GM12801 (cell line): Measurements from ENCODE around the gene NMNAT2.

Source experiments
- TF ChIP-seq, protein P1 (sequence below): IDR thresholded peaks from one replicate; pipeline ENCODE4 v1.5.1; 2011; ENCODE audit warnings: control low read depth; ENCODE audit not compliant: insufficient read length; ENCODE audit errors: extremely low read depth

The NMNAT2 gene

DNA sequence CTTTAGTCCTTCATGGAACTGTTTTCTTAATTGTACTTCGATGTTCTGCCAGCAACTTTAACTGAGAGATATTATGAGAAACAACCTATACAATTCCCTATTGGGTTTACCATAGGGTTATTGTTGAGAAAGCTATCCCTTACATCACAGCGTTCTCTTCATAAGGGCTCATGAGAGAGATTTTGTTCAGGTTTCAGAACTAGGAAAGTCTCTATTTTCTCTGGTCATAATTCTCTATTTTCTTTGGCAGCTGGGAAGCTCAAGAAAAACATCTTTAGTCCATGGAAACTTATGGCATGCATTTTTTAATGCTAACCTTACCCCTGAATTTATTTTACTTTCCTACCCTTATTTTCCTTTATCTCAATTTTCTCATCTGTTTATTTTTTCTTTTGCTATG lies 38.2 kb downstream of the NMNAT2 start:
- TF ChIP-seq, protein P1, sequence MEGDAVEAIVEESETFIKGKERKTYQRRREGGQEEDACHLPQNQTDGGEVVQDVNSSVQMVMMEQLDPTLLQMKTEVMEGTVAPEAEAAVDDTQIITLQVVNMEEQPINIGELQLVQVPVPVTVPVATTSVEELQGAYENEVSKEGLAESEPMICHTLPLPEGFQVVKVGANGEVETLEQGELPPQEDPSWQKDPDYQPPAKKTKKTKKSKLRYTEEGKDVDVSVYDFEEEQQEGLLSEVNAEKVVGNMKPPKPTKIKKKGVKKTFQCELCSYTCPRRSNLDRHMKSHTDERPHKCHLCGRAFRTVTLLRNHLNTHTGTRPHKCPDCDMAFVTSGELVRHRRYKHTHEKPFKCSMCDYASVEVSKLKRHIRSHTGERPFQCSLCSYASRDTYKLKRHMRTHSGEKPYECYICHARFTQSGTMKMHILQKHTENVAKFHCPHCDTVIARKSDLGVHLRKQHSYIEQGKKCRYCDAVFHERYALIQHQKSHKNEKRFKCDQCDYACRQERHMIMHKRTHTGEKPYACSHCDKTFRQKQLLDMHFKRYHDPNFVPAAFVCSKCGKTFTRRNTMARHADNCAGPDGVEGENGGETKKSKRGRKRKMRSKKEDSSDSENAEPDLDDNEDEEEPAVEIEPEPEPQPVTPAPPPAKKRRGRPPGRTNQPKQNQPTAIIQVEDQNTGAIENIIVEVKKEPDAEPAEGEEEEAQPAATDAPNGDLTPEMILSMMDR: no peak

DNA sequence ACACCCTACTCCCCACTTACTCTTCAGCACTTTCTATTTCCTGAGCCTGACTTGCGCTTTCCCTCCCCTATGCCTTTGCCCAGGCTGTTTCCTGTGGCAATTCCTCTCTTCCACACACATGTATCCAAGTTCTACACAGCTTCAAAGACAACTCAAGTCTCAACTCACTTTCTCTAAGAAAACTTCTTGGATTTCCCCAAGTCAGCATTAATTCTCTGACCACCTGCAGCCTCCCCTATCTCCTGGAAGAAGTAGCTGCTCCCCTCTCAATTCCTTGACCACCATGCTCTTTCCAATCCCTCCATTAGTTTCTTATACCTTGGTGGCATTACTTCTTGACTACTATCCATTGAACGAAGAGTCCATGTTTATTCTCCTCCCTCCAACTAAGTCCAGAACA lies 42.8 kb downstream of the NMNAT2 start:
- TF ChIP-seq, protein P1: no peak

DNA sequence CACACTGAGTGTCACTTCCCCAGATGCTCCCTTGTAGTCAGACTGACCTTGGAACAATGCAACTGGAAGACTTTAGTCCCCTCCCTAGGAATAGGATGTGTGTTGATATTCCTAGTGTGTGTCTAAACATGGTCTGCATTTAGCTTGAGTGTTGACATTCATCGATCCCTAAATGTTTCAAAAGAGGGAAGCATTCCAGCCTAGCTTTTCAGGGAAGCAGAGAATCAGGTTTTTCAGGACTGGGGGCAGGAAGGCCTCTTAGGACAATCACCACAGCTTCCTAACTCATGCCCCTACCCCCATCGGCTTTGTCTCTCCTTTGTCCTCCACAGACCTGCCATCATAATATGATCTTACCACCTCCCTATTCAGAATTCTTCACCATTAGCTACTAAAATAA lies 43.4 kb downstream of the NMNAT2 start:
- TF ChIP-seq, protein P1: no peak

DNA sequence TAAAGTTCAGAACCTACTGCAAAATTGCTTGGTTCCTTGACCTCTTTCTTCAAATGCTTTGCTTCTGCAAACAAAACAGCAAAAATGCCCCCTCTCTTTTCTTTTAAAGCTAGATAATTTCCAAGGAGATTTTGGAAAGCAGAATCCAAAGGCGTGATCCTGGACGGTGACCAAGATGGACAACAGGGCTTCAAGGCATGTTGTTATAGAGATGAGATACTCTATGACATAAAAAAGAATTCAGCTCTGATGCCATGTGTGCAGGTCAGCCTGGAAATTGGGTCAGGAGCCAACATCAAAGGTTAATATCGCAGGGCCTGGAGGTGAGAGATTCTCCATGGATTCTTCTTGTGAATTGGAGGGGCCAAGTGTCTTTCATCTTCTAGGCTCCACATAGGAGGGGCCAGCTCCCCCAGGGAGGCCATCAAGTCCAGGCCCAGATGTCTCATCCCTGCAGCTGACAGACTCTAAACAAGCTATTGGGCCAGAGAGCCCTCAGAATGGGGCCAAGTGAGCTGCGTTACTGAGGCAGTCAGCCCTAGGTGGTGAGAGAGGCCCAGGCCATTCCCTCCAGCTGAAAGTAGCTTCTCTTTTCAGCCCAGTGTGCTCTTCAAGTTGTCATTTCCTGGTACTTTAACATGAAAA lies 45.5 kb downstream of the NMNAT2 start:
- TF ChIP-seq, protein P1: no peak

DNA sequence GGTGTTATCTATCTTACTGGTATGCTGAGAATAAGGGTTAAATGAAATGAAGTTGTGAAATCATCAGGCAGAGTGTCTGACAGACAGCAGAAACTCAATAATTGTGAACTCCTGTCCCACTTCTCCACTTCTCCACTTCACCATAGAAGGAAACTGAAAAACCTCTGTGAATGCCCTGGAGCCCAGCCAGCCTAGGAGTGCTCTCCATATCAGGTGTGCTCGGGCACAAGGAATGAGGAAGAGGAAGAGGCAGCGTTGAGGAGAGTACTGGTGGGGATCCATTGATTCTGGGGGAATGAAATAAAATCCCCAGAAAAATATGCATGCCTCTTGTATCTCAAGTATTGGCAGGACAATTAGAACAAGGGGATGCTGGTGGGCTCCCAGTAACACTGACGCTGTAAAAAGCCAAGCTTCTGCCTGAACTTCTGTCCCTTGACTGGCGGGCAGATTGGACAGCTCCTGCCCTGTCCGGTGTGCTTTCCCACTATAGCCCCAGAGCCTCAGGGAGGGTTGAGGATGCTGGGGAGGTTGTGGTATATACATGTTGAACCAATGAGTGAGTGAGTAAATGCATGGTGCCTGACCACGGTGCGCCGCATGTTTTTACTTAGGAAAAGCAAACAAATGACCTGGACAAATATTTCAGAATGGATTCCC lies 47.7 kb downstream of the NMNAT2 start:
- TF ChIP-seq, protein P1: no peak

DNA sequence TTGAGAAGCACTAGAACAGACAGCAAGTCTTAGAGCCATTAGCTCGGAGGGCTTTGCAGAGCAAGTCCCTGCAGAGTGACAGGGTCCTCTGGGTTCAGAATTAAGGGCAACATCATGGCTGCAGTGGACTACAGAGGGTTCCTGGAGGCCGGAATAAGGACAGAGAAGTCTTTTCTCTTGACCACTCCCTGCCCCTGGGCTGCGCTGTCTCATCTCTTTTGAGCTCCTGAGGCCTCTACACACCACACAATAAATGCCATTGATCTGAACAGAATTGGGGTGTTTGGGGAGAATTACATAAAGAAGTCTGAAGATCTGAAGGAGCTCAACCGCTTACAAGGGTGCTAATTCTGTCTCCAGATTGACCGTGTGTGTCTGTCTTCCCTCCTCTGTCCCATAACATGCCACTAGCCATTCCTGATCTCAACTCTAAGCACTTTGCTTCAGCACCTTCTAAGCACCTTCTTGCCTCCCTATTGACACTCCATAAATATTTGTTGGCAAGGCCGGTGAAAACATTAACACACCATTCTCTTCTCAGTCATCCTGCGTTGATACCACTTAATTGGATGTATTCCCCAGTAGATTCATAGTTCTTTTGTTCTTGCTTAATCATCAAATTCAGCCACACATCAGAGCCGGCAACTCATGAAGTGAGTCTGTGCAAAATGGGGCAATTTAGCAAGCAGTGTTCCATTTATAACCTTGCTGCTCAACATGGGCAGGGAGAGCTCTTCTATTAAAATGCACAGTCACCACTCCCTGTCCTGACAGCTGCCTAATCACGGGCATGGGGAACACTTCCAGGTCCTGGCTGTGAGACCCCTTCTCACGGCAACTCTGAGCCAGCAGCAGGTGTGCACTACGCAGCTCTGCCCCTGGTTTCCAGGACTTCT lies 49.7 kb downstream of the NMNAT2 start:
- TF ChIP-seq, protein P1: no peak

DNA sequence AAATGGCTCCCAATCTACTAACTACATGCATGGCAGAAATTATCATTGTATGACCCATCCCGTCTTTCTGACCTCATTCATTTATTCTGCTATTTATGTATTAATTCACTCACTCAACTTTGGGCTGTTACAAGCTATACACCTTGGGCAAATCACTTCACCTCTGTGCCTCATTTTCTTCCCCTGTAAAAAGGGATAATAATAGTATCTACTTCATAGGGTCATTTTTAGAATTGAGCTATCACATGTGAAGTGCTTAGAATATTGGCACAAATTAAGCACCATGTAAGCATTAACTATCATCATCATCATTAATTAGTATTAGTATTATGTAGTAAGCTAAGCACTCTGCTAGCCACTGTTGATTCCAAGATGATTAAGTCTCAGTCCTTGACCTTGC lies 52.1 kb downstream of the NMNAT2 start:
- TF ChIP-seq, protein P1: no peak
